ENCODE results near the gene ABCC3. TPM values are rescaled to one million over a fixed set of nuclear protein-coding genes. Genes with fewer than 3 reads are reported as not detected.

The ABCC3 gene
- total and polyA plus RNA-seq, 8 donors, result 13.6 to 1,043 (median 188) TPM

DNA sequence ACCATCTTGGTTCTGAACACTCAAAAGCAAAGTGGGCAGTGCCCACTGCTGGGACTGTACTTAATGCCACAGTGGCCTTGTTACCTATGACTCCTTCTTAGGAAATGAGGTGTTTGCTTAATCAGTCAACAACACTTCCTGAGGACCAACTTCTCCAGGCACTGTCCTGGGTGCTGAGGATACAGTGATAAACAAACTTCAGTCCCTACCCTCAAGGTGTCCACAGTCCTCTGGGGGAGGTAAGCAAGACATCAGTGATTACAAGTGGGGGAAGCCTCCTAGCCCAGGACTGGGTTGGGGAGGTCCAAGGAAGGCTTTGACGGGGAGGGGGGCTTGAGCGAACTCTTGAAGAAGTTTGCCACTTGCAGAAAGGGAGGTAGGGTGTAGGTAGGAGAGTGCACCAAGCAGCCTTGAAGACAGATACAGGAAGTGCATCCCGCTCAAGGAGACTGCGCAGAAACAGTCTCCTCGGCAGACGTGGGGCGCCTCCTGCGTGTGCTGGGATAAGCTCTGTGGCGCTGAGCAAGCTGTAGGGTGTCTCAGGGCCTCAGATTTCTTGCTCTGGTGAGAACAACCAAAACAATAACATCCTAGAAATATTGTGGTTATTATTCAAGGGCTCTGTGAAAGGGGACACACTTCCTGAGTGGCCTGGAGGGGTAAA is 2.6 kb upstream of the ABCC3 start:
- intact Hi-C loops (cut with DNase I; ENCODE audit: low total_unique reads), result no loop called here
- Histone ChIP-seq H3K4me1 (peaks cover 24 to 74% (median 54%) of the 10 kb centered on the region in 4 donors), H3K27ac (peak overlapping the region in 1 of 5 donors; percentile 77), H3K9me3 (no peaks in the 10 kb centered on the region), H3K27me3 (peaks cover 0 to 54% (median 12%) of the 10 kb centered on the region in 3 donors), H3K4me3 (no peak overlapping the region), H3K36me3 (no peaks in the 10 kb centered on the region)
- 87 to 94% (median 90%) methylated on average over 9 of the region's 9 CpGs for WGBS, 5 donors
- TF ChIP-seq POLR2AphosphoS5 (IDR thresholded peaks at IDR 0.05), result no peak
- TF ChIP-seq EP300 (IDR thresholded peaks at IDR 0.05), result no peak
- TF ChIP-seq CTCF (IDR thresholded peaks at IDR 0.05), result no peak
- TF ChIP-seq POLR2A (IDR thresholded peaks at IDR 0.05), result no peak
- no peak for DNase-seq

GRCh38 chr17:50632637-50633036 is 2.0 kb upstream of the ABCC3 start:
- 89 to 93% (median 90%) methylated on average over 5 of the region's 5 CpGs for WGBS, 5 donors
- H3K9me3 ChIP-seq, result no peaks in the 10 kb centered on the region
- no peak overlapping the region for H3K4me3 ChIP-seq
- H3K27me3 ChIP-seq, result peaks cover 0 to 58% (median 12%) of the 10 kb centered on the region in 3 donors
- no peaks in the 10 kb centered on the region for H3K36me3 ChIP-seq
- H3K4me1 ChIP-seq, result peaks cover 30 to 79% (median 58%) of the 10 kb centered on the region in 4 donors
- no peak for TF ChIP-seq CTCF (IDR thresholded peaks at IDR 0.05)
- TF ChIP-seq POLR2A (IDR thresholded peaks at IDR 0.05), result no peak
- TF ChIP-seq EP300 (IDR thresholded peaks at IDR 0.05), result no peak
- no peak for TF ChIP-seq POLR2AphosphoS5 (IDR thresholded peaks at IDR 0.05)
- H3K27ac ChIP-seq, result no peak overlapping the region
- no peak for DNase-seq
- intact Hi-C loops (cut with DNase I; ENCODE audit: low total_unique reads), result no loop called here

GRCh38 chr17:50633683-50634082 is 998 bp upstream of the ABCC3 start:
- WGBS, 5 donors, result 86 to 94% (median 91%) methylated on average over 9 of the region's 9 CpGs
- Histone ChIP-seq H3K4me1 (peaks cover 40 to 79% (median 59%) of the 10 kb centered on the region in 4 donors), H3K27me3 (peaks cover 0 to 49% (median 12%) of the 10 kb centered on the region in 3 donors), H3K9me3 (no peaks in the 10 kb centered on the region), H3K36me3 (no peaks in the 10 kb centered on the region), H3K4me3 (no peak overlapping the region), H3K27ac (no peak overlapping the region)
- TF ChIP-seq POLR2A (IDR thresholded peaks at IDR 0.05) (no peak), EP300 (IDR thresholded peaks at IDR 0.05) (no peak), POLR2AphosphoS5 (IDR thresholded peaks at IDR 0.05) (no peak), CTCF (IDR thresholded peaks at IDR 0.05) (no peak)
- intact Hi-C loops (cut with DNase I; ENCODE audit: low total_unique reads), result no loop called here
- DNase-seq, result no peak

DNA sequence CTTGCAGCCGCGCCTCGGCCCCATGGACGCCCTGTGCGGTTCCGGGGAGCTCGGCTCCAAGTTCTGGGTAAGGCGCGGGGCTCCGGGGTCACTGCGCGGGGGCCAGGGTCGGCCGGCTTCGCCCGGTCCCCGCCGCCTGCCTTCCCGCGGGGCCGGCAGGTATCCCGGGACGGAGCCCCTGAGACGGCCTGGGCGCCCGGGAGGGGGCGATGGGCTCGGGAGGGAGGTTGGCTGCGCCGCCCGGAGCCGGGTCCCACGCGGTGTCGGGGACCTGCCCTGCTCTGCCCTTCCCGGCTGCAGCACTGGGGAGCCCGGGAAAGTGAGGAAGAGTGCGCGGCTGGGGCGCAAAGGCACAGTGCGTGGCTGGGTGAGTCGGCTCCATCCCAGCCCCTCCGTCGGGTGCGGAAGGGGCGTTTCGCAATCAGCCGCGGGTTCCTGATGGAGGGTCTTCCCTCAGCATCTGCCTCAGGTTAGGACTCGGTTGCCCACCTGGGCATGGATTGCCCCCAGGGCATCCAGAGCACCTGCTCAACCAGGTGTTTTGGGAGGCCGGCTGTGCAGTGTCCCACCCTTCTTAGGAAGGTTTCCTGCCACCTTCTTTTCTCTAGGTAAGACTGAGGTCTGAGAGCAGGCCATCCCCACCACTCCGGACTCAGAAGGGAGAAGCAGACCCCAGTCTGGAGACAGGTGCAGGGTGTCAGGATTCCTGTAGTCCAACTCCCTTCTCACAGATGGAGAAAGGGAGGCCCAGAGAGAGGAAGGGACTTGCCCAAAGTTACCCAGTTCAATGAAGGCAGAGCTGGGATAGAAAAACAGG is 442 bp downstream of the ABCC3 start:
- WGBS, 5 donors, result 2 to 14% (median 4%) methylated on average over 15 to 52 of the region's 52 CpGs
- H3K27me3 ChIP-seq, result peaks cover 0 to 41% (median 12%) of the 10 kb centered on the region in 3 donors
- H3K27ac ChIP-seq, result peak overlapping the region; percentile 72 to 89 (median 88)
- H3K4me3 ChIP-seq, result peak overlapping the region; percentile 51 to 63 (median 62)
- DNase-seq, result no peak
- H3K4me1 ChIP-seq, result peaks cover 55 to 86% (median 70%) of the 10 kb centered on the region in 4 donors
- H3K9me3 ChIP-seq, result no peaks in the 10 kb centered on the region
- TF ChIP-seq CTCF (IDR thresholded peaks at IDR 0.05), result peak in 1 of 7 experiments; percentile 8
- TF ChIP-seq POLR2A (IDR thresholded peaks at IDR 0.05), result no peak
- intact Hi-C loops (cut with DNase I; ENCODE audit: low total_unique reads), result no loop called here
- H3K36me3 ChIP-seq, result no peaks in the 10 kb centered on the region

Data from stomach (tissue), 9 donors.